SJSA1 (cell line): ENCODE results near the gene FRMD4B. TPM values are rescaled to one million over a fixed set of nuclear protein-coding genes. Genes with fewer than 3 reads are reported as not detected.

Experiments used
- DNase-seq, 2 experiments: peaks; one replicate each; pipeline ENCODE4 v3.0.0-alpha.2; 2015 to 2020; ENCODE audit warnings: low spot score in 2 of 2, low read depth in 1 of 2
- H3K27ac ChIP-seq: fragments of 250-450 bp; sonication (Bioruptor Pico); 2 replicates; pipeline ENCODE4 v1.5.1; 2020; ENCODE audit warnings: mild to moderate bottlenecking, moderate library complexity
- H3K27me3 ChIP-seq: fragments of 250-450 bp; sonication (Bioruptor Pico); replicated peaks from 2 replicates; pipeline ENCODE4 v1.5.1; 2020; ENCODE audit warnings: mild to moderate bottlenecking, moderate library complexity
- H3K36me3 ChIP-seq: fragments of 250-450 bp; sonication (Bioruptor Pico); 2 replicates; pipeline ENCODE4 v1.5.1; 2020; ENCODE audit warnings: mild to moderate bottlenecking
- H3K4me1 ChIP-seq: fragments of 250-450 bp; sonication (Bioruptor Pico); replicated peaks from 2 replicates; pipeline ENCODE4 v1.6.1; 2021; ENCODE audit warnings: mild to moderate bottlenecking
- H3K4me3 ChIP-seq: fragments of 250-450 bp; sonication (Bioruptor Pico); 2 replicates; pipeline ENCODE4 v1.5.1; 2020; ENCODE audit warnings: mild to moderate bottlenecking
- H3K9me3 ChIP-seq: fragments of 250-450 bp; sonication (Bioruptor Pico); replicated peaks from 2 replicates; pipeline ENCODE4 v1.5.1; 2020; ENCODE audit warnings: mild to moderate bottlenecking
- total RNA-seq: library from RNA; depleted of rRNA; stranded (reverse); fragments of >200 nt; shearing (Covaris generic); gene quantifications from 2 replicates; pipeline ENCODE4 v1.2.3, GENCODE V29; 2014

The FRMD4B gene
- total RNA-seq, 1 experiment from 2014 or later = 1.3 TPM

GRCh38 chr3:69367586-69367985 is 18.3 kb downstream of the FRMD4B start:
- Histone ChIP-seq H3K4me1 (no peaks in the 10 kb centered on the region), H3K27ac (no peak overlapping the region), H3K4me3 (no peak overlapping the region), H3K27me3 (no peaks in the 10 kb centered on the region), H3K9me3 (no peaks in the 10 kb centered on the region), H3K36me3 (no peaks in the 10 kb centered on the region)
- DNase-seq = no peak

GRCh38 chr3:69364354-69364753 is 21.5 kb downstream of the FRMD4B start:
- Histone ChIP-seq H3K4me1 (no peaks in the 10 kb centered on the region), H3K27me3 (no peaks in the 10 kb centered on the region), H3K27ac (no peak overlapping the region), H3K4me3 (no peak overlapping the region), H3K9me3 (no peaks in the 10 kb centered on the region), H3K36me3 (no peaks in the 10 kb centered on the region)
- DNase-seq = no peak

- no peak overlapping the region for H3K27ac ChIP-seq
- H3K27me3 ChIP-seq = no peaks in the 10 kb centered on the region
- DNase-seq = no peak
- no peaks in the 10 kb centered on the region for H3K9me3 ChIP-seq
- no peaks in the 10 kb centered on the region for H3K36me3 ChIP-seq
- H3K4me3 ChIP-seq = no peak overlapping the region
- H3K4me1 ChIP-seq = no peaks in the 10 kb centered on the region
Observed at GRCh38 chr3:69360690-69361089, 25.2 kb downstream of the FRMD4B start.

GRCh38 chr3:69359916-69360315 is 26.0 kb downstream of the FRMD4B start:
- no peak overlapping the region for H3K27ac ChIP-seq
- DNase-seq = no peak
- H3K4me1 ChIP-seq = no peaks in the 10 kb centered on the region
- H3K27me3 ChIP-seq = no peaks in the 10 kb centered on the region
- no peaks in the 10 kb centered on the region for H3K9me3 ChIP-seq
- no peaks in the 10 kb centered on the region for H3K36me3 ChIP-seq
- H3K4me3 ChIP-seq = no peak overlapping the region

GRCh38 chr3:69359339-69359893 is 26.5 kb downstream of the FRMD4B start:
- no peaks in the 10 kb centered on the region for H3K9me3 ChIP-seq
- H3K4me1 ChIP-seq = no peaks in the 10 kb centered on the region
- no peak for DNase-seq
- H3K27ac ChIP-seq = no peak overlapping the region
- H3K4me3 ChIP-seq = no peak overlapping the region
- no peaks in the 10 kb centered on the region for H3K36me3 ChIP-seq
- no peaks in the 10 kb centered on the region for H3K27me3 ChIP-seq

GRCh38 chr3:69357196-69357595 is 28.7 kb downstream of the FRMD4B start:
- Histone ChIP-seq H3K4me1 (no peaks in the 10 kb centered on the region), H3K27ac (no peak overlapping the region), H3K9me3 (no peaks in the 10 kb centered on the region), H3K36me3 (no peaks in the 10 kb centered on the region), H3K27me3 (no peaks in the 10 kb centered on the region), H3K4me3 (no peak overlapping the region)
- DNase-seq = no peak

- no peak for DNase-seq
- Histone ChIP-seq H3K9me3 (no peaks in the 10 kb centered on the region), H3K4me1 (no peaks in the 10 kb centered on the region), H3K36me3 (no peaks in the 10 kb centered on the region), H3K27me3 (no peaks in the 10 kb centered on the region), H3K27ac (no peak overlapping the region), H3K4me3 (no peak overlapping the region)
Observed at GRCh38 chr3:69354948-69355347, 30.9 kb downstream of the FRMD4B start.

GRCh38 chr3:69353503-69353902 is 32.4 kb downstream of the FRMD4B start:
- no peak for DNase-seq
- Histone ChIP-seq H3K27ac (no peak overlapping the region), H3K4me1 (no peaks in the 10 kb centered on the region), H3K4me3 (no peak overlapping the region), H3K36me3 (no peaks in the 10 kb centered on the region), H3K9me3 (no peaks in the 10 kb centered on the region), H3K27me3 (no peaks in the 10 kb centered on the region)

- Histone ChIP-seq H3K4me3 (no peak overlapping the region), H3K9me3 (no peaks in the 10 kb centered on the region), H3K27ac (no peak overlapping the region), H3K4me1 (no peaks in the 10 kb centered on the region), H3K36me3 (no peaks in the 10 kb centered on the region), H3K27me3 (no peaks in the 10 kb centered on the region)
- no peak for DNase-seq
Observed at GRCh38 chr3:69353088-69353478, 32.8 kb downstream of the FRMD4B start.

GRCh38 chr3:69352305-69353087 is 33.4 kb downstream of the FRMD4B start:
- no peaks in the 10 kb centered on the region for H3K36me3 ChIP-seq
- no peak overlapping the region for H3K27ac ChIP-seq
- H3K4me1 ChIP-seq = no peaks in the 10 kb centered on the region
- no peak overlapping the region for H3K4me3 ChIP-seq
- no peaks in the 10 kb centered on the region for H3K27me3 ChIP-seq
- no peak for DNase-seq
- no peaks in the 10 kb centered on the region for H3K9me3 ChIP-seq

GRCh38 chr3:69343875-69344274 is 42.0 kb downstream of the FRMD4B start:
- no peaks in the 10 kb centered on the region for H3K4me1 ChIP-seq
- H3K4me3 ChIP-seq = no peak overlapping the region
- H3K27ac ChIP-seq = no peak overlapping the region
- H3K9me3 ChIP-seq = no peaks in the 10 kb centered on the region
- H3K36me3 ChIP-seq = no peaks in the 10 kb centered on the region
- DNase-seq = no peak
- H3K27me3 ChIP-seq = no peaks in the 10 kb centered on the region

GRCh38 chr3:69342074-69342473 is 43.8 kb downstream of the FRMD4B start:
- Histone ChIP-seq H3K9me3 (no peaks in the 10 kb centered on the region), H3K27me3 (no peaks in the 10 kb centered on the region), H3K36me3 (no peaks in the 10 kb centered on the region)

GRCh38 chr3:69339760-69340159 is 46.1 kb downstream of the FRMD4B start:
- Histone ChIP-seq H3K9me3 (no peaks in the 10 kb centered on the region), H3K4me3 (no peak overlapping the region), H3K36me3 (no peaks in the 10 kb centered on the region), H3K27me3 (no peaks in the 10 kb centered on the region), H3K27ac (no peak overlapping the region), H3K4me1 (no peaks in the 10 kb centered on the region)
- DNase-seq = no peak

More at GRCh38 chr3:69342074-69342473, 43.8 kb downstream of the FRMD4B start:
- no peak for DNase-seq
- Histone ChIP-seq H3K4me3 (no peak overlapping the region), H3K4me1 (no peaks in the 10 kb centered on the region), H3K27ac (no peak overlapping the region)

GRCh38 chr3:69338911-69339310 is 47.0 kb downstream of the FRMD4B start:
- no peak overlapping the region for H3K4me3 ChIP-seq
- H3K9me3 ChIP-seq = no peaks in the 10 kb centered on the region
- H3K27ac ChIP-seq = no peak overlapping the region
- no peaks in the 10 kb centered on the region for H3K27me3 ChIP-seq
- H3K4me1 ChIP-seq = no peaks in the 10 kb centered on the region
- no peaks in the 10 kb centered on the region for H3K36me3 ChIP-seq
- no peak for DNase-seq

- no peaks in the 10 kb centered on the region for H3K4me1 ChIP-seq
- no peaks in the 10 kb centered on the region for H3K9me3 ChIP-seq
- H3K36me3 ChIP-seq = no peaks in the 10 kb centered on the region
- no peak overlapping the region for H3K4me3 ChIP-seq
- H3K27ac ChIP-seq = no peak overlapping the region
- no peaks in the 10 kb centered on the region for H3K27me3 ChIP-seq
- no peak for DNase-seq
Observed at GRCh38 chr3:69332934-69333333, 53.0 kb downstream of the FRMD4B start.
